ENCODE measurements around the gene SCAF4.

DNA sequence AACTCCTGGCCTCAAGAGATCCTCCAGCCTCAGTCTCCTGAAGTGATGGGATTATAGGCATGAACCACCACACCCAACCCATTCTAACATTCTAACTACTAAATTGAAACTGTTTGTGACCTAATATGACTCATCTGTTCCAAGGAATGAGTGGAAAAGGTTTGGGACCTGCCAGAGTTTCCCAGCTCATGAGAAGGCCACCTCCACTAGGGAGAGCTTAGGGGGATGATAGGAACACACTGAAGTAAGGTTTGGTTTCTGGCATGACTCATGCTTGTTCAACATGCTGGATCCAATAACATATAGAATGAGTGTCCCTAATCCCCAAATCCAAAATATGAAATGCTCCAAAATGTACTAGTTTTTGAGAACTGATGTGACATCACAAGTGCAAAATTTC is 18.9 kb upstream of the SCAF4 start:
- TF ChIP-seq TAF1 (conservative IDR thresholded peaks at IDR 0.05) (no peak), SP1 (IDR thresholded peaks at IDR 0.05) (no peak), GABPA (IDR thresholded peaks at IDR 0.05 in 1 of 2, conservative IDR thresholded peaks at IDR 0.05 in 1 of 2) (no peak), HNF4A (conservative IDR thresholded peaks at IDR 0.05) (no peak), YY1 (IDR thresholded peaks at IDR 0.05) (no peak), RAD21 (IDR thresholded peaks at IDR 0.05) (no peak), RXRA (IDR thresholded peaks at IDR 0.05) (no peak)
- TF ChIP-seq, protein P1, sequence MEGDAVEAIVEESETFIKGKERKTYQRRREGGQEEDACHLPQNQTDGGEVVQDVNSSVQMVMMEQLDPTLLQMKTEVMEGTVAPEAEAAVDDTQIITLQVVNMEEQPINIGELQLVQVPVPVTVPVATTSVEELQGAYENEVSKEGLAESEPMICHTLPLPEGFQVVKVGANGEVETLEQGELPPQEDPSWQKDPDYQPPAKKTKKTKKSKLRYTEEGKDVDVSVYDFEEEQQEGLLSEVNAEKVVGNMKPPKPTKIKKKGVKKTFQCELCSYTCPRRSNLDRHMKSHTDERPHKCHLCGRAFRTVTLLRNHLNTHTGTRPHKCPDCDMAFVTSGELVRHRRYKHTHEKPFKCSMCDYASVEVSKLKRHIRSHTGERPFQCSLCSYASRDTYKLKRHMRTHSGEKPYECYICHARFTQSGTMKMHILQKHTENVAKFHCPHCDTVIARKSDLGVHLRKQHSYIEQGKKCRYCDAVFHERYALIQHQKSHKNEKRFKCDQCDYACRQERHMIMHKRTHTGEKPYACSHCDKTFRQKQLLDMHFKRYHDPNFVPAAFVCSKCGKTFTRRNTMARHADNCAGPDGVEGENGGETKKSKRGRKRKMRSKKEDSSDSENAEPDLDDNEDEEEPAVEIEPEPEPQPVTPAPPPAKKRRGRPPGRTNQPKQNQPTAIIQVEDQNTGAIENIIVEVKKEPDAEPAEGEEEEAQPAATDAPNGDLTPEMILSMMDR (IDR thresholded peaks at IDR 0.05; ENCODE audit: low read depth, low read length, missing input control): no peak
- TF ChIP-seq, protein P2, sequence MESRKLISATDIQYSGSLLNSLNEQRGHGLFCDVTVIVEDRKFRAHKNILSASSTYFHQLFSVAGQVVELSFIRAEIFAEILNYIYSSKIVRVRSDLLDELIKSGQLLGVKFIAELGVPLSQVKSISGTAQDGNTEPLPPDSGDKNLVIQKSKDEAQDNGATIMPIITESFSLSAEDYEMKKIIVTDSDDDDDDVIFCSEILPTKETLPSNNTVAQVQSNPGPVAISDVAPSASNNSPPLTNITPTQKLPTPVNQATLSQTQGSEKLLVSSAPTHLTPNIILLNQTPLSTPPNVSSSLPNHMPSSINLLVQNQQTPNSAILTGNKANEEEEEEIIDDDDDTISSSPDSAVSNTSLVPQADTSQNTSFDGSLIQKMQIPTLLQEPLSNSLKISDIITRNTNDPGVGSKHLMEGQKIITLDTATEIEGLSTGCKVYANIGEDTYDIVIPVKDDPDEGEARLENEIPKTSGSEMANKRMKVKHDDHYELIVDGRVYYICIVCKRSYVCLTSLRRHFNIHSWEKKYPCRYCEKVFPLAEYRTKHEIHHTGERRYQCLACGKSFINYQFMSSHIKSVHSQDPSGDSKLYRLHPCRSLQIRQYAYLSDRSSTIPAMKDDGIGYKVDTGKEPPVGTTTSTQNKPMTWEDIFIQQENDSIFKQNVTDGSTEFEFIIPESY (IDR thresholded peaks at IDR 0.05): no peak
- TF ChIP-seq, protein P3, sequence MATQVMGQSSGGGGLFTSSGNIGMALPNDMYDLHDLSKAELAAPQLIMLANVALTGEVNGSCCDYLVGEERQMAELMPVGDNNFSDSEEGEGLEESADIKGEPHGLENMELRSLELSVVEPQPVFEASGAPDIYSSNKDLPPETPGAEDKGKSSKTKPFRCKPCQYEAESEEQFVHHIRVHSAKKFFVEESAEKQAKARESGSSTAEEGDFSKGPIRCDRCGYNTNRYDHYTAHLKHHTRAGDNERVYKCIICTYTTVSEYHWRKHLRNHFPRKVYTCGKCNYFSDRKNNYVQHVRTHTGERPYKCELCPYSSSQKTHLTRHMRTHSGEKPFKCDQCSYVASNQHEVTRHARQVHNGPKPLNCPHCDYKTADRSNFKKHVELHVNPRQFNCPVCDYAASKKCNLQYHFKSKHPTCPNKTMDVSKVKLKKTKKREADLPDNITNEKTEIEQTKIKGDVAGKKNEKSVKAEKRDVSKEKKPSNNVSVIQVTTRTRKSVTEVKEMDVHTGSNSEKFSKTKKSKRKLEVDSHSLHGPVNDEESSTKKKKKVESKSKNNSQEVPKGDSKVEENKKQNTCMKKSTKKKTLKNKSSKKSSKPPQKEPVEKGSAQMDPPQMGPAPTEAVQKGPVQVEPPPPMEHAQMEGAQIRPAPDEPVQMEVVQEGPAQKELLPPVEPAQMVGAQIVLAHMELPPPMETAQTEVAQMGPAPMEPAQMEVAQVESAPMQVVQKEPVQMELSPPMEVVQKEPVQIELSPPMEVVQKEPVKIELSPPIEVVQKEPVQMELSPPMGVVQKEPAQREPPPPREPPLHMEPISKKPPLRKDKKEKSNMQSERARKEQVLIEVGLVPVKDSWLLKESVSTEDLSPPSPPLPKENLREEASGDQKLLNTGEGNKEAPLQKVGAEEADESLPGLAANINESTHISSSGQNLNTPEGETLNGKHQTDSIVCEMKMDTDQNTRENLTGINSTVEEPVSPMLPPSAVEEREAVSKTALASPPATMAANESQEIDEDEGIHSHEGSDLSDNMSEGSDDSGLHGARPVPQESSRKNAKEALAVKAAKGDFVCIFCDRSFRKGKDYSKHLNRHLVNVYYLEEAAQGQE (IDR thresholded peaks at IDR 0.05): no peak
- TF ChIP-seq, protein P4, sequence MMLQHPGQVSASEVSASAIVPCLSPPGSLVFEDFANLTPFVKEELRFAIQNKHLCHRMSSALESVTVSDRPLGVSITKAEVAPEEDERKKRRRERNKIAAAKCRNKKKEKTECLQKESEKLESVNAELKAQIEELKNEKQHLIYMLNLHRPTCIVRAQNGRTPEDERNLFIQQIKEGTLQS (IDR thresholded peaks at IDR 0.05): no peak
